DND-41 (cell line): ENCODE results near the gene TECR.

Source experiments
- EZH2 ChIP-seq: IDR thresholded peaks from 3 replicates; pipeline ENCODE4 v1.6.1; 2012; ENCODE audit warnings: borderline replicate concordance, low read depth, mild to moderate bottlenecking, moderate library complexity, low read length, inconsistent platforms; ENCODE audit not compliant: severe bottlenecking
- TF ChIP-seq, protein P1 (sequence below): IDR thresholded peaks from 2 replicates; pipeline ENCODE4 v1.5.1; 2012; ENCODE audit warnings: borderline replicate concordance, low read length, moderate library complexity, mild to moderate bottlenecking; ENCODE audit not compliant: poor library complexity, severe bottlenecking; ENCODE audit errors: extremely low read depth

DNA sequence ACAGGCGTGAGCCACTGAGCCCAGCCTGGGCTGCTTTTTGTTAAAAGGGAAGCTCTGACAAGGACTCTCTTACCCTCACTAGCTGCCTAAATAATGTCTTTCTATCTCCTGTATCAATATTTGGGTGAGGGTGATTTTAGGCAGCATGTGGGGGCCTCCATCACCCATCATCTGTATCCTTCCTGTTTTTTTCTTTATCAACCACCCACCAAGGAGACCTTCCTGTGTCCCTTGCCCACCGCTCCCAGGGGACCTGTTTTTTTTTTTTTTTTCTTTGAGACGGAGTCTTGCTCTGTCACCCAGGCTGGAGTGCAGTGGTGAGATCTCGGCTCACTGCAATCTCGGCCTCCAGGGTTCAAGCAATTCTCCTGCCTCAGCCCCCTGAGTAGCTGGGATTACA, 47.9 kb downstream of the TECR start:
- TF ChIP-seq, protein P1, sequence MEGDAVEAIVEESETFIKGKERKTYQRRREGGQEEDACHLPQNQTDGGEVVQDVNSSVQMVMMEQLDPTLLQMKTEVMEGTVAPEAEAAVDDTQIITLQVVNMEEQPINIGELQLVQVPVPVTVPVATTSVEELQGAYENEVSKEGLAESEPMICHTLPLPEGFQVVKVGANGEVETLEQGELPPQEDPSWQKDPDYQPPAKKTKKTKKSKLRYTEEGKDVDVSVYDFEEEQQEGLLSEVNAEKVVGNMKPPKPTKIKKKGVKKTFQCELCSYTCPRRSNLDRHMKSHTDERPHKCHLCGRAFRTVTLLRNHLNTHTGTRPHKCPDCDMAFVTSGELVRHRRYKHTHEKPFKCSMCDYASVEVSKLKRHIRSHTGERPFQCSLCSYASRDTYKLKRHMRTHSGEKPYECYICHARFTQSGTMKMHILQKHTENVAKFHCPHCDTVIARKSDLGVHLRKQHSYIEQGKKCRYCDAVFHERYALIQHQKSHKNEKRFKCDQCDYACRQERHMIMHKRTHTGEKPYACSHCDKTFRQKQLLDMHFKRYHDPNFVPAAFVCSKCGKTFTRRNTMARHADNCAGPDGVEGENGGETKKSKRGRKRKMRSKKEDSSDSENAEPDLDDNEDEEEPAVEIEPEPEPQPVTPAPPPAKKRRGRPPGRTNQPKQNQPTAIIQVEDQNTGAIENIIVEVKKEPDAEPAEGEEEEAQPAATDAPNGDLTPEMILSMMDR: no peak
- no peak for TF ChIP-seq EZH2
